ENCODE measurements around the gene BRD9. TPM values are rescaled to one million over a fixed set of nuclear protein-coding genes. Genes with fewer than 3 reads are reported as not detected.

Gene BRD9
- total and polyA plus RNA-seq, 2 of the 13 experiments (the other 11 are each of a cell fraction or from before 2014, with no cell fraction given) = 5.2 to 22.9 TPM

DNA sequence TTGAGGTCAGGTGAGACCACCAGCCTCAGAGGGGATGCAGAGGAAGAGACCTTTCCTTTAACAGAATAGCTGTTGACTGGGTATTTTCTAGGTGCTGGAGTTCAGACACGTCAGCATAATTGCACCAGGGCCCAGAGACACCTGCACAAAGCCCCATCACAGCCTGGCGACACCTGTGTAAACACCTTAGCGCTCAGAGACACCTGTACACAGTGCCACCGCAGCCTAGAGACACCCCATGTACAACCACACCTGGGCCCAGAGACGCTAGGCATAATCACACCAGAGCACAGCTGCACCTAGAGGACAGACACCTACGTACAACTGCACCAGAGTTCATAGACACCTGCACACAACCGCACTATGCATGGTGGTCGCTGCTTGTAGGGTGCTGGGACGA lies 1.1 kb upstream of the BRD9 start (continued):
- TF ChIP-seq, protein P1, sequence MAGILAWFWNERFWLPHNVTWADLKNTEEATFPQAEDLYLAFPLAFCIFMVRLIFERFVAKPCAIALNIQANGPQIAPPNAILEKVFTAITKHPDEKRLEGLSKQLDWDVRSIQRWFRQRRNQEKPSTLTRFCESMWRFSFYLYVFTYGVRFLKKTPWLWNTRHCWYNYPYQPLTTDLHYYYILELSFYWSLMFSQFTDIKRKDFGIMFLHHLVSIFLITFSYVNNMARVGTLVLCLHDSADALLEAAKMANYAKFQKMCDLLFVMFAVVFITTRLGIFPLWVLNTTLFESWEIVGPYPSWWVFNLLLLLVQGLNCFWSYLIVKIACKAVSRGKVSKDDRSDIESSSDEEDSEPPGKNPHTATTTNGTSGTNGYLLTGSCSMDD (CRISPR knock-in tag; IDR thresholded peaks at IDR 0.05) = no peak
- TF ChIP-seq ZNF564 (CRISPR knock-in tag; IDR thresholded peaks at IDR 0.05) = no peak
- no peak for TF ChIP-seq ZNF335 (CRISPR knock-in tag; IDR thresholded peaks at IDR 0.05)
- no peak for TF ChIP-seq ZNF430 (CRISPR knock-in tag; IDR thresholded peaks at IDR 0.05)
- no peak for TF ChIP-seq PHB2 (IDR thresholded peaks at IDR 0.05; ENCODE audit: partially characterized antibody)
- TF ChIP-seq, protein P2, sequence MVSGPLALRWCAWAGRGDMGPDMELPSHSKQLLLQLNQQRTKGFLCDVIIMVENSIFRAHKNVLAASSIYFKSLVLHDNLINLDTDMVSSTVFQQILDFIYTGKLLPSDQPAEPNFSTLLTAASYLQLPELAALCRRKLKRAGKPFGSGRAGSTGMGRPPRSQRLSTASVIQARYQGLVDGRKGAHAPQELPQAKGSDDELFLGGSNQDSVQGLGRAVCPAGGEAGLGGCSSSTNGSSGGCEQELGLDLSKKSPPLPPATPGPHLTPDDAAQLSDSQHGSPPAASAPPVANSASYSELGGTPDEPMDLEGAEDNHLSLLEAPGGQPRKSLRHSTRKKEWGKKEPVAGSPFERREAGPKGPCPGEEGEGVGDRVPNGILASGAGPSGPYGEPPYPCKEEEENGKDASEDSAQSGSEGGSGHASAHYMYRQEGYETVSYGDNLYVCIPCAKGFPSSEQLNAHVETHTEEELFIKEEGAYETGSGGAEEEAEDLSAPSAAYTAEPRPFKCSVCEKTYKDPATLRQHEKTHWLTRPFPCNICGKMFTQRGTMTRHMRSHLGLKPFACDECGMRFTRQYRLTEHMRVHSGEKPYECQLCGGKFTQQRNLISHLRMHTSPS (CRISPR knock-in tag; IDR thresholded peaks at IDR 0.05; ENCODE audit: low read depth) = no peak
- no peak for TF ChIP-seq BORCS8-MEF2B (CRISPR knock-in tag; IDR thresholded peaks at IDR 0.05)

DNA sequence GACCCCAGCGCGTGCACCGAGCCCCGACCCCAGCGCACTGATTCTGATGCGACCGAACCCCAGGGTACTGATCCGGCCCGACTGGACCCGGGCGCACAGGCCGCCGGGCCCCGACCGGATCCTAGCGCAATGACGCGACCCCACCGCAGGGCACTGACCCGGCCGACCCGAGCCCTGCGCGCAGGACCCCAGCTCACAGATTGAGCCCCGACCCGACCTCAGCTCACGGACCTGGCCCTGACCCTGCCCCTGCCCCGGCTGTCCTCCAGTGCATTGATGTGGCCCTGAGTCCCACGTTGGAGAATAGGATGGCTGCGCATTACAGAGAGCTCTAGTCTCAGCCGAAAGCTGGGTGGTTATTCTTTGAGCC lies 521 bp upstream of the BRD9 start:
- Histone ChIP-seq H3K4me1 (ENCODE audit: insufficient read depth, low read length) (peaks cover 39% of the 10 kb centered on the region), H3K27ac (ENCODE audit: extremely low read length, insufficient read depth, low read length) (peak overlapping the region; percentile 79), H3K79me2 (ENCODE audit: insufficient read depth, low read length) (peaks cover 44% of the 10 kb centered on the region), H3K36me3 (replicated peaks in 1 of 2; ENCODE audit: control insufficient read depth in 1 of 2, insufficient read depth in 2 of 2, low read length in 2 of 2) (peaks cover 8 to 45% of the 10 kb centered on the region in 2 experiments), H3K4me2 (ENCODE audit: low read depth, low read length) (peak overlapping the region; percentile 90), H3K9me3 (ENCODE audit: low read length) (no peaks in the 10 kb centered on the region), H3K27me3 (ENCODE audit: control insufficient read depth in 1 of 2, insufficient read depth in 2 of 2, low read length in 2 of 2) (no peaks in the 10 kb centered on the region), H4K20me1 (ENCODE audit: insufficient read depth, low read length) (no peaks in the 10 kb centered on the region), H3K4me3 (replicated peaks in 1 of 3; ENCODE audit: insufficient read depth in 1 of 3, low read depth in 2 of 3, low read length in 3 of 3) (peak overlapping the region; percentile 70 to 90 (median 83)), H3K9ac (ENCODE audit: insufficient read depth, low read depth, low read length) (peak overlapping the region; percentile 84), H2AFZ (ENCODE audit: low read length) (no peak overlapping the region)
- CTCF ChIA-PET (ENCODE audit: low intra/inter-chr PET ratio, low total read pairs) = no interaction called here
- in situ Hi-C loops (cut with HindIII; ENCODE audit: extremely low pct_ligation_motif_present, low pct_unique_long_range_greater_than_20kb) = loop anchor here (10.0 kb wide), 1 partner anchor 218 kb away; no protein-coding TSS in a partner anchor
- 0% methylated on average over 4 of the region's 31 CpGs for WGBS (ENCODE audit: low lambda C conversion rate)
- no peak for DNase-seq (ENCODE audit: low spot score)
- POLR2A ChIA-PET = interaction anchor here (1.1 to 1.5 kb wide), 2 partner anchors 269 to 290 kb away, joined by 3 to 4 read pairs; no protein-coding TSS in a partner anchor
- BruUV-seq (replicated peaks) = no TSS peak
- intact Hi-C loops (cut with micrococcal nuclease; ENCODE audit: unreplicated experiment) = loop anchor here (5.0 to 10.0 kb wide), 2 partner anchors 41 to 218 kb away; partner anchors contain the start of gene ZDHHC11
- no peak for FAIRE-seq
- ATAC-seq = peak; percentile 6
- 0 out of 2 replicates have a peak, but pooled peaks have one; percentile 23 for TF ChIP-seq CAMTA2 (CRISPR knock-in tag; IDR thresholded peaks at IDR 0.05; ENCODE audit: borderline replicate concordance)
- no peak for TF ChIP-seq ZSCAN25 (CRISPR knock-in tag; IDR thresholded peaks at IDR 0.05)
- TF ChIP-seq JARID2 (CRISPR knock-in tag; IDR thresholded peaks at IDR 0.05; ENCODE audit: insufficient replicate concordance) = no peak
- TF ChIP-seq MAZ (IDR thresholded peaks at IDR 0.05; ENCODE audit: borderline replicate concordance, low read depth, low read length) = no peak
- no peak for TF ChIP-seq MAZ (CRISPR knock-in tag; IDR thresholded peaks at IDR 0.05; ENCODE audit: low read depth)
- no peak for TF ChIP-seq STAT5B (CRISPR knock-in tag; IDR thresholded peaks at IDR 0.05)
- no peak for TF ChIP-seq ZNF780A (CRISPR knock-in tag; IDR thresholded peaks at IDR 0.05)
- peak; percentile 5; the same call in 1 of the 2 replicates for TF ChIP-seq ARID2 (CRISPR knock-in tag; IDR thresholded peaks at IDR 0.05; ENCODE audit: borderline replicate concordance)
- TF ChIP-seq CC2D1A (CRISPR knock-in tag; IDR thresholded peaks at IDR 0.05) = no peak
- no peak for TF ChIP-seq FOXM1 (CRISPR knock-in tag; IDR thresholded peaks at IDR 0.05)
- no peak for TF ChIP-seq ZNF263 (CRISPR knock-in tag; IDR thresholded peaks at IDR 0.05)
- TF ChIP-seq KDM5A (IDR thresholded peaks at IDR 0.05; ENCODE audit: borderline replicate concordance, low read length) = 0 out of 2 replicates have a peak, but pooled peaks have one; percentile 1
- TF ChIP-seq, protein P3, sequence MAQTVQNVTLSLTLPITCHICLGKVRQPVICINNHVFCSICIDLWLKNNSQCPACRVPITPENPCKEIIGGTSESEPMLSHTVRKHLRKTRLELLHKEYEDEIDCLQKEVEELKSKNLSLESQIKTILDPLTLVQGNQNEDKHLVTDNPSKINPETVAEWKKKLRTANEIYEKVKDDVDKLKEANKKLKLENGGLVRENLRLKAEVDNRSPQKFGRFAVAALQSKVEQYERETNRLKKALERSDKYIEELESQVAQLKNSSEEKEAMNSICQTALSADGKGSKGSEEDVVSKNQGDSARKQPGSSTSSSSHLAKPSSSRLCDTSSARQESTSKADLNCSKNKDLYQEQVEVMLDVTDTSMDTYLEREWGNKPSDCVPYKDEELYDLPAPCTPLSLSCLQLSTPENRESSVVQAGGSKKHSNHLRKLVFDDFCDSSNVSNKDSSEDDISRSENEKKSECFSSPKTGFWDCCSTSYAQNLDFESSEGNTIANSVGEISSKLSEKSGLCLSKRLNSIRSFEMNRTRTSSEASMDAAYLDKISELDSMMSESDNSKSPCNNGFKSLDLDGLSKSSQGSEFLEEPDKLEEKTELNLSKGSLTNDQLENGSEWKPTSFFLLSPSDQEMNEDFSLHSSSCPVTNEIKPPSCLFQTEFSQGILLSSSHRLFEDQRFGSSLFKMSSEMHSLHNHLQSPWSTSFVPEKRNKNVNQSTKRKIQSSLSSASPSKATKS (CRISPR knock-in tag; IDR thresholded peaks at IDR 0.05) = no peak
- 0 out of 2 replicates have a peak, but pooled peaks have one; percentile 1 for TF ChIP-seq ZNF468 (CRISPR knock-in tag; IDR thresholded peaks at IDR 0.05)

Measured in HepG2 (cell line).